Measurements from ENCODE around the gene TRIM27. TPM values are rescaled to one million over a fixed set of nuclear protein-coding genes. Genes with fewer than 3 reads are reported as not detected.

TRIM27 gene
- total RNA-seq, 2 donors from 2014 or later = 30.2 to 39.4 TPM

Other genes with a start within 250 kb of the TRIM27 start
- gene ZNF311, start 81.3 kb upstream of the TRIM27 start, total RNA-seq = 1 to 10 TPM; 1.5 to 2.0 TPM
- gene OR2W1, start 121.2 kb upstream of the TRIM27 start, total RNA-seq = not detected
- not detected for gene OR2B3, start 163.3 kb upstream of the TRIM27 start, total RNA-seq
- not detected for gene OR2J1, start 175.5 kb upstream of the TRIM27 start, total RNA-seq
- not detected for gene OR2J3, start 184.1 kb upstream of the TRIM27 start, total RNA-seq
- gene OR2J2, start 246.9 kb upstream of the TRIM27 start, total RNA-seq = not detected